Measurements from ENCODE around the gene SHTN1.

Gene SHTN1

DNA sequence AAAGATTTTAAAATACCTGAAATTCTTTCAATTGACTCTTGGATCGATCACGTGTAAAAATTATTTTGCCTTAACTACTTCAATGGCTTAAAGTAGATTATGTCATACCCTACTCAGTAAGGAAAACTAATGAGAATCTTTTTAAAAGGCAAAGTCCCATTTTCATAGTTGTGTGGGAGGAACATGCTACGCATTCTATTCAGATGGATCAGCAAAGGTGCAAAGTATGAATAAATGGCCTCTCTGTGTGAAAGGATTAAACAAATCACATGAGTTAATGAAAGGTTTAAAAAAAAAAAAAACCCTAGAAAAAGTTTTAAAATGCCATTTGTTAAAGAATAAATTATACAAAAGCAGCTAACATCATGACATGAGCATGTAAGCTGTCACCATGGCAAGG lies 78.6 kb downstream of the SHTN1 start:
- Mint-ChIP-seq H3K36me3 (ENCODE audit: insufficient read depth) (no peaks in the 10 kb centered on the region), H3K4me3 (no peak overlapping the region), H3K27me3 (no peaks in the 10 kb centered on the region), H3K9me3 (no peaks in the 10 kb centered on the region), H3K27ac (ENCODE audit: low read depth) (no peak overlapping the region), H3K4me1 (no peaks in the 10 kb centered on the region)
- no peak for ATAC-seq (replicated peaks; ENCODE audit: extremely low read depth, poor library complexity, severe bottlenecking)
- no peak for DNase-seq (ENCODE audit: low spot score in 2 of 2)

DNA sequence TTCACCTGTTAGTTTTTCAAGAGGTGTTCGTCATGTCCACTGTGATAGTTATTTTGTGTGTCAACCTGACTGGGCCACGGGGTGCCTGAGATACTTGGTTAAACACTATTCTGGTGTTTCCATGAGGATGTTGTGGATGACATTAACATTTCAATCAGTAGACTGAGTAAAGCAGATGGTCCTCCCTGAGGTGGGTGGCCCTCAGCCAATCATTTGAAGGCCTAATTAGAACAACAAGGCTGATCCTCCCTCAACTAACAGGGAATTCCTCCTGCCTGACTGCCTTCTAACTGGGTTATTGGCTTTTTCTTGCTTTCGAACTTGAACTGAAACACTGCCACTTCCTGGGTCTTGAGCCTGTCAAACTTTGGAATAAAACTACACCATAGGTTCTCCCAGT lies 79.9 kb downstream of the SHTN1 start:
- Mint-ChIP-seq H3K36me3 (ENCODE audit: insufficient read depth) (no peaks in the 10 kb centered on the region), H3K27me3 (no peaks in the 10 kb centered on the region), H3K9me3 (no peaks in the 10 kb centered on the region), H3K4me3 (no peak overlapping the region), H3K4me1 (no peaks in the 10 kb centered on the region), H3K27ac (ENCODE audit: low read depth) (no peak overlapping the region)
- DNase-seq (ENCODE audit: low spot score in 2 of 2) (no peak), ATAC-seq (replicated peaks; ENCODE audit: extremely low read depth, poor library complexity, severe bottlenecking) (no peak)

DNA sequence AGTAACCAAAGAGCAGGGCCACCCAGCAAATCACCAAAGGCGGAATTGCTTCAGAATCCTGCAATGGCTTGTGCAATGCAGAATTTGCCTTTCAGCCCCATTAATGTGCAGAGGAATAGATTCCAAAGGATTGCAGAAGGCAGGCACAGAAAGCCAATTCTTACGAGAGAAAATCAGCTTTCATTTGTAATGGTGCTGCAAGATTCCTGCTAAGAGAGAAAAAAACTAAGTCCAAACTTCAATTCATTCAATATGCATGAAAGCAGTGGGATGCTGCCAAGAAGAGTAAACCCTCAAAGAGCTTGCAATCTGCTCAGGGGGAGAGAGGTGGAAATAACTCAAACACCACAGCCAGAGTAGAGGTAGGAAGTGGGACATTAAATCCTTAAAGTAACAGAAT lies 85.3 kb downstream of the SHTN1 start:
- DNase-seq (ENCODE audit: low spot score in 2 of 2) (no peak), ATAC-seq (replicated peaks; ENCODE audit: extremely low read depth, poor library complexity, severe bottlenecking) (no peak)
- Mint-ChIP-seq H3K4me1 (no peaks in the 10 kb centered on the region), H3K27me3 (no peaks in the 10 kb centered on the region), H3K36me3 (ENCODE audit: insufficient read depth) (no peaks in the 10 kb centered on the region), H3K27ac (ENCODE audit: low read depth) (no peak overlapping the region), H3K9me3 (no peaks in the 10 kb centered on the region), H3K4me3 (no peak overlapping the region)

DNA sequence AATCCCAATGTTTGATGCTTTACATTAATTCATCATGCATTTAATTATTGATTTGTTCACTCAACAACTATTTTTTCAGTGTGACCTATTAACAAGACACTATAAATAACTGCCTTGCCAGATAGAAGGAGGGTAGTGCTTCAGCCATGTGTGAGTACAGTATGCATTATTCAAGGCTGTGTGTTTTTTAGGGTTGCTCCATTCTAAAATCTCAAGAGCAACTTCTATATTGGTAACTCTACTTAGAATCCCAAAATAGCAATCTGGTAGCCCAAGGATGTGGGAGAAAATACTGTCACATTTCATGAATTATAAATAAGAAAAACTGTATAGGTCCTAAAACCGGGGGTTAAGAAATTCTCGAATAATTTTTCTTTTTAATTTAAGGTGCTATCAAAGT lies 85.8 kb downstream of the SHTN1 start:
- Mint-ChIP-seq H3K4me3 (no peak overlapping the region), H3K9me3 (peaks cover 5% of the 10 kb centered on the region), H3K36me3 (ENCODE audit: insufficient read depth) (no peaks in the 10 kb centered on the region), H3K27me3 (no peaks in the 10 kb centered on the region), H3K27ac (ENCODE audit: low read depth) (no peak overlapping the region), H3K4me1 (no peaks in the 10 kb centered on the region)
- no peak for DNase-seq (ENCODE audit: low spot score in 2 of 2)
- no peak for ATAC-seq (replicated peaks; ENCODE audit: extremely low read depth, poor library complexity, severe bottlenecking)

DNA sequence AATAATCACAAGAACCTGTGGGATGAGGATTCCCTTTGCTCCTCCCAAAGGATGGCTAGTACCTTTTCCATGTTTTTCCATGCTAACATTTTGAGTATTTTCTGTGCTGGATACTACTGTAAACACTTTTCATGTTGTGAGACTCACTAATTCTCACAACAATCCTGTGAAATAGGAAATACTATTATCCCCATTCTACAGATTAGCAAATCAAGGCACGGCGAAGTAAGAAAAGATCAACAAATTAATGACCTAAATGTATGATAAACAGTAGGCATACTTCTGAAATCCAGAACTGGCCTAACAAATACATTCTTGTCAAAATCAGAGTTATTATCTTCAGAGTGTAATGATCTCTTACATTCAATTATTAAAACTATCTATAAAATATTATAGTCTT lies 86.4 kb downstream of the SHTN1 start:
- Mint-ChIP-seq H3K27ac (ENCODE audit: low read depth) (no peak overlapping the region), H3K4me3 (no peak overlapping the region), H3K27me3 (no peaks in the 10 kb centered on the region), H3K9me3 (peaks cover 6% of the 10 kb centered on the region), H3K36me3 (ENCODE audit: insufficient read depth) (no peaks in the 10 kb centered on the region), H3K4me1 (no peaks in the 10 kb centered on the region)
- DNase-seq (ENCODE audit: low spot score in 2 of 2) (no peak), ATAC-seq (replicated peaks; ENCODE audit: extremely low read depth, poor library complexity, severe bottlenecking) (no peak)

- DNase-seq (ENCODE audit: low spot score in 2 of 2): no peak
- no peaks in the 10 kb centered on the region for H3K36me3 Mint-ChIP-seq (ENCODE audit: insufficient read depth)
- no peak overlapping the region for H3K27ac Mint-ChIP-seq (ENCODE audit: low read depth)
- no peaks in the 10 kb centered on the region for H3K4me1 Mint-ChIP-seq
- no peaks in the 10 kb centered on the region for H3K27me3 Mint-ChIP-seq
- H3K4me3 Mint-ChIP-seq: no peak overlapping the region
- no peak for ATAC-seq (replicated peaks; ENCODE audit: extremely low read depth, poor library complexity, severe bottlenecking)
- peaks cover 6% of the 10 kb centered on the region for H3K9me3 Mint-ChIP-seq
Observed at GRCh38 chr10:116917481-116917880, 87.5 kb downstream of the SHTN1 start.

- H3K36me3 Mint-ChIP-seq (ENCODE audit: insufficient read depth): no peaks in the 10 kb centered on the region
Observed at GRCh38 chr10:116915340-116915739, 89.6 kb downstream of the SHTN1 start.

DNA sequence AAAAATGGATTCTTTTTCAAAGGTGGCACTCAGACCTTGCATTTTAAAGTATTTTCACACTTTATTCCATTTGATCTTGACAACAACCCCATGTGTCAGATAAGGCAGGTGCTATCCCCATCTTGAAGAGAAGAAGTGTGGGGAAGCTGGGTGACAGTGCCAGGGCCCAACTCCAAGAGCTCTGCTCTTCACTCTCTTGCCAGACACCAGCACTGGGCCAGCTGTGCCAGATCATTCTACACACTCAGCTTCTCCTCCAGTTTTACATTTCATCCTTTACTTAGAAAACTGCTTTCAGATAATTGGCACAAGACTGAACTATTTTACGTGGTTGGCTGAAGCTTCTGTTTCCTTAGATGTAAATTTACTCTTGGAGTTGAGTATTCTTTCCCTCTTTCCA lies 91.3 kb downstream of the SHTN1 start:
- Mint-ChIP-seq H3K27me3 (no peaks in the 10 kb centered on the region), H3K27ac (ENCODE audit: low read depth) (no peak overlapping the region), H3K4me1 (no peaks in the 10 kb centered on the region), H3K4me3 (no peak overlapping the region), H3K9me3 (peaks cover 6% of the 10 kb centered on the region), H3K36me3 (ENCODE audit: insufficient read depth) (no peaks in the 10 kb centered on the region)
- no peak for ATAC-seq (replicated peaks; ENCODE audit: extremely low read depth, poor library complexity, severe bottlenecking)
- DNase-seq (ENCODE audit: low spot score in 2 of 2): no peak

More at GRCh38 chr10:116915340-116915739, 89.6 kb downstream of the SHTN1 start:
- Mint-ChIP-seq H3K9me3 (peaks cover 6% of the 10 kb centered on the region), H3K4me3 (no peak overlapping the region), H3K27me3 (no peaks in the 10 kb centered on the region), H3K27ac (ENCODE audit: low read depth) (no peak overlapping the region), H3K4me1 (no peaks in the 10 kb centered on the region)
- DNase-seq (ENCODE audit: low spot score in 2 of 2) (no peak), ATAC-seq (replicated peaks; ENCODE audit: extremely low read depth, poor library complexity, severe bottlenecking) (no peak)

DNA sequence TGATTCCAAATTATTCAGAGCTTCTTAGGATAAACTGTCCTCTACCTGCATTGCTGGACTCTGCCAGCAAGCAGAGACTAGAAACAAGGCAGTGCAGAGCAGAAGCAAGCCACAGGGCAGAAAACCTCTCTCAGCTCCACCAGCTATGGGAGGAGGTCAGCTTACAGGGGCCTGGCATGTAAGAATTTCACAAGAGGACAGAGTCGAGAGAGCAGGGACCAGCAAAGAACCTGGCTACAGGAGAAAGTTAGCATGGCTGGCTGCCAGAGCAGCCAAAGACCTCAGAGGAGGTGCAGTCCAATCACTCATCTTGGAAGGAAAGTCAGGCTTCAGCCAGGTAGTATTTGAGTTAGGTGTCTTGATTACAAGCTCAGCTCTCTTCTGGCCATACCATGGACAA lies 92.8 kb downstream of the SHTN1 start:
- no peaks in the 10 kb centered on the region for H3K27me3 Mint-ChIP-seq
- peaks cover 6% of the 10 kb centered on the region for H3K9me3 Mint-ChIP-seq
- no peak overlapping the region for H3K4me3 Mint-ChIP-seq
- DNase-seq (ENCODE audit: low spot score in 2 of 2) (no peak), ATAC-seq (replicated peaks; ENCODE audit: extremely low read depth, poor library complexity, severe bottlenecking) (no peak)
- H3K4me1 Mint-ChIP-seq: no peaks in the 10 kb centered on the region
- no peaks in the 10 kb centered on the region for H3K36me3 Mint-ChIP-seq (ENCODE audit: insufficient read depth)
- no peak overlapping the region for H3K27ac Mint-ChIP-seq (ENCODE audit: low read depth)

- DNase-seq (ENCODE audit: low spot score in 2 of 2) (no peak), ATAC-seq (replicated peaks; ENCODE audit: extremely low read depth, poor library complexity, severe bottlenecking) (no peak)
- Mint-ChIP-seq H3K36me3 (ENCODE audit: insufficient read depth) (no peaks in the 10 kb centered on the region), H3K27ac (ENCODE audit: low read depth) (no peak overlapping the region), H3K4me3 (no peak overlapping the region), H3K4me1 (no peaks in the 10 kb centered on the region), H3K9me3 (peaks cover 6% of the 10 kb centered on the region), H3K27me3 (no peaks in the 10 kb centered on the region)
Observed at GRCh38 chr10:116910910-116911309, 94.1 kb downstream of the SHTN1 start.

GRCh38 chr10:116909307-116909706 lies 95.7 kb downstream of the SHTN1 start:
- Mint-ChIP-seq H3K27me3 (no peaks in the 10 kb centered on the region), H3K27ac (ENCODE audit: low read depth) (no peak overlapping the region), H3K9me3 (peaks cover 2% of the 10 kb centered on the region), H3K4me1 (no peaks in the 10 kb centered on the region), H3K4me3 (no peak overlapping the region), H3K36me3 (ENCODE audit: insufficient read depth) (no peaks in the 10 kb centered on the region)
- no peak for ATAC-seq (replicated peaks; ENCODE audit: extremely low read depth, poor library complexity, severe bottlenecking)
- no peak for DNase-seq (ENCODE audit: low spot score in 2 of 2)

DNA sequence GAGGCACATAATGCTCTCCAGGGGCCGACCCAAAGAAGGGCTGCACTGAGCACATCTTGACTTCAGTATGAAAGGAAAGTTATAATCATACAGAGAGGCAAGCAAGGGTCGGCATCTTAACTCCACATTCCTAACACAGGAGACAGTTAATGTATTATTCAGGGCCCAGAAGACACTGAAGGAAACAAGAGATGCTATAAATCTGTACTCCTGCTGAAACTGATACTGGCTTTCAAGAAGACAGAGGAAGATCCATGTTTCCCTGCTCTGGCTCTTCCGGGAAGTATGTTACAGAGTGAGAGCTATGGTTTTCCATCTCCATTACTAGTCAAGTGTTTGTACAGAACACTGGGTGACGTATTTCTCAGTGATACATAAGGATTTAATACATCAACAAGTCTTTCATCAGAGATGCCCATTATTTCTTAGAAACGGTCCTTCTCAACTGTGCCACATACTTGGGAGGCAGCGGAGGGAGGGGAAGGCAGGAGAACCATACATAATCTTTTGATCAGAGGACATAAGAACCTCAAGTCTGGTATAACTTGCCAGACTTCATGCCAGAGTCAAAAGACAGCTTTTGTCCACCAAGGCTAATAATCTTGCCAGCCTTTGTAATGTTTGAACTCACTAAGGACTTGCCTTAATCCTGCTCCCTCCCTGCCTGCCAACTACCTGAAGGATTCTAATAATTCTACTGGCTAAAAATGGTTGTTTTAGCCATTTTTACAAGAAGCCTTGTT lies 97.6 kb downstream of the SHTN1 start:
- Mint-ChIP-seq H3K27me3 (no peaks in the 10 kb centered on the region), H3K36me3 (ENCODE audit: insufficient read depth) (no peaks in the 10 kb centered on the region), H3K9me3 (no peaks in the 10 kb centered on the region), H3K27ac (ENCODE audit: low read depth) (no peak overlapping the region), H3K4me3 (no peak overlapping the region), H3K4me1 (no peaks in the 10 kb centered on the region)
- DNase-seq (ENCODE audit: low spot score in 2 of 2) (no peak), ATAC-seq (replicated peaks; ENCODE audit: extremely low read depth, poor library complexity, severe bottlenecking) (no peak)

GRCh38 chr10:116905845-116906210 lies 99.2 kb downstream of the SHTN1 start:
- no peak for ATAC-seq (replicated peaks; ENCODE audit: extremely low read depth, poor library complexity, severe bottlenecking)
- H3K4me1 Mint-ChIP-seq: no peaks in the 10 kb centered on the region
- H3K4me3 Mint-ChIP-seq: no peak overlapping the region

More at GRCh38 chr10:116905845-116906210, 99.2 kb downstream of the SHTN1 start:
- Mint-ChIP-seq H3K27me3 (no peaks in the 10 kb centered on the region), H3K9me3 (no peaks in the 10 kb centered on the region), H3K27ac (ENCODE audit: low read depth) (no peak overlapping the region), H3K36me3 (ENCODE audit: insufficient read depth) (no peaks in the 10 kb centered on the region)
- no peak for DNase-seq (ENCODE audit: low spot score in 2 of 2)

Measured in central memory CD8-positive, alpha-beta T cell (primary cell).